HCT116 (cell line): ENCODE results near the gene RASGEF1C.

Experiments
- CEBPB ChIP-seq: IDR thresholded peaks from 2 replicates; pipeline ENCODE4 v1.6.1; 2012; ENCODE audit warnings: low read depth
- CTCF ChIP-seq, 3 experiments: fragments of 200-600 bp in 1 of 3; sonication (generic) in 1 of 3; IDR thresholded peaks in 2 of 3; conservative IDR thresholded peaks in 1 of 3; 2 replicates each; pipeline ENCODE4 v1.5.1; 2012 to 2017; ENCODE audit warnings: low read depth in 2 of 3, low read length in 2 of 3, antibody characterized with exemption in 1 of 3, borderline replicate concordance in 1 of 3, control low read depth in 1 of 3, mild to moderate bottlenecking in 1 of 3, mixed read lengths in 1 of 3, mixed run types in 1 of 3, moderate library complexity in 1 of 3; ENCODE audit not compliant: insufficient read depth in 1 of 3
- EGR1 ChIP-seq: IDR thresholded peaks from 2 replicates; pipeline ENCODE4 v1.6.1; 2012; ENCODE audit warnings: low read depth
- POLR2A ChIP-seq: IDR thresholded peaks from 2 replicates; pipeline ENCODE4 v1.7.0; 2011; ENCODE audit warnings: borderline replicate concordance; ENCODE audit not compliant: insufficient read depth, insufficient read length; ENCODE audit errors: extremely low read depth
- POLR2AphosphoS5 ChIP-seq: IDR thresholded peaks from 2 replicates; pipeline ENCODE4 v1.6.1; 2011; ENCODE audit warnings: mild to moderate bottlenecking, low read depth, low read length, moderate library complexity
- RAD21 ChIP-seq: IDR thresholded peaks from 2 replicates; pipeline ENCODE4 v1.6.1; 2012; ENCODE audit warnings: low read depth, mild to moderate bottlenecking
- REST ChIP-seq: IDR thresholded peaks from 2 replicates; pipeline ENCODE4 v1.6.1; 2012; ENCODE audit warnings: low read depth
- SIN3A ChIP-seq: IDR thresholded peaks from 2 replicates; pipeline ENCODE4 v1.6.1; 2012; ENCODE audit warnings: low read depth
- ZBTB33 ChIP-seq: IDR thresholded peaks from 2 replicates; pipeline ENCODE4 v1.6.1; 2011; ENCODE audit warnings: mild to moderate bottlenecking, low read length, moderate library complexity; ENCODE audit not compliant: insufficient replicate concordance; ENCODE audit errors: extremely low read depth
- TF ChIP-seq, protein P1 (sequence below): IDR thresholded peaks from 2 replicates; pipeline ENCODE4 v1.6.1; 2012

DNA sequence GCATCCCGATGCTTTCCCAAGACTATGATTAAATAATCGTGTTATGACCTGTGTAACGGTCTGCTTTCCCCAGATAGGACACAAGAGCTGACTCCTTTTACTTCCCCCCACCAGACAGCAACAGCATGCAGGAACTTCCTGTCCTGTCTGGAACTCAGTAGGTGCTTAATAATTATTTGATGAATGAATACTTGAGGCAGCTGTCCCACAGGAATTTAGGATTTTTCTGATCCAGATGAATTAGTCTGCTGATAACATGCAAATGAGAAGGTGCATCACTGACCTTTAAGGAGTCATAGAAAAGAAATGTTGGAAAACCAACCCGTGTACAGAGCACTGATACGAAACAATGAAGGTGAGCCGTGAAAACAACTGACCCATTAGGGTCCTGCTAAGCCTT, 149.7 kb downstream of the RASGEF1C start:
- TF ChIP-seq SIN3A (no peak), POLR2AphosphoS5 (no peak), POLR2A (no peak), REST (no peak), CTCF (IDR thresholded peaks at IDR 0.05 in 2 of 3, conservative IDR thresholded peaks at IDR 0.05 in 1 of 3; ENCODE audit: borderline replicate concordance in 1 of 3, insufficient read depth in 1 of 3, low read depth in 2 of 3, low read length in 2 of 3) (no peak), ZBTB33 (no peak), RAD21 (no peak), EGR1 (no peak), CEBPB (no peak)
- TF ChIP-seq, protein P1, sequence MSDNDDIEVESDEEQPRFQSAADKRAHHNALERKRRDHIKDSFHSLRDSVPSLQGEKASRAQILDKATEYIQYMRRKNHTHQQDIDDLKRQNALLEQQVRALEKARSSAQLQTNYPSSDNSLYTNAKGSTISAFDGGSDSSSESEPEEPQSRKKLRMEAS, result no peak
